HG02642 (cell line): ENCODE measurements around the gene NRXN3.
"Not testable (repeated sequence)": the region's sequence is repeated elsewhere in the genome, so short reads cannot be mapped to it uniquely, and the experiment has no call there.

ENCODE experiments used
- ATAC-seq: cut with Tn5 transposase; IDR thresholded peaks from one replicate; pipeline ENCODE4 v1.9.1; 2021; ENCODE audit warnings: mild to moderate bottlenecking; ENCODE audit not compliant: unreplicated experiment, poor library complexity

The NRXN3 gene

DNA sequence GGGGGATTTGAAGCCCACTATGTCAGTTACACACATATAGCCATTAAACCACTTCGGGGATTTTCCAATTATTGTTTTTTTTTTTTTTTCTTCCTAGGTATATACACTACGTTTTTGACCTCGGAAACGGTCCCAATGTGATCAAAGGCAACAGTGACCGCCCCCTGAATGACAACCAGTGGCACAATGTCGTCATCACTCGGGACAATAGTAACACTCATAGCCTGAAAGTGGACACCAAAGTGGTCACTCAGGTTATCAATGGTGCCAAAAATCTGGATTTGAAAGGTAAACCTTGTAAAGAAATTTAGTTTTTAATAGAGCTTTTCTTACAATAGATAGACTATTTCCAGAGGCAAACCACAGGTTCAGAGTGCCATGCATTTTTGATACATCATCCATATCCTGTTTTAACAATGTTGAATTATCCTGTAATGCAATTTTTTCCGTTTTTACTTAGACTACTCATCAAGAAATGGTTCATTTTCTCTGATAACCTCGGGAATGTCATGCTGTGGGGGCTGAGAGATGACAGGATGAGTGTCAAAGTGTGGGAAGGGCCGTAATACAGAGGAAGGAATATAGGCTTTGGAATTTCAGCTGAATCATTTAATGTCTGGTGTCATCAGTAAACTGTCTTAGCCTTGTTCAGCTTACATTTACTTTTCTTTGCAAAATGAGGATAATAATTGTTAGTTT, 797.1 kb downstream of the NRXN3 start:
- no peak for ATAC-seq

GRCh38 chr14:78968265-78968664, 798.1 kb downstream of the NRXN3 start:
- ATAC-seq = no peak

DNA sequence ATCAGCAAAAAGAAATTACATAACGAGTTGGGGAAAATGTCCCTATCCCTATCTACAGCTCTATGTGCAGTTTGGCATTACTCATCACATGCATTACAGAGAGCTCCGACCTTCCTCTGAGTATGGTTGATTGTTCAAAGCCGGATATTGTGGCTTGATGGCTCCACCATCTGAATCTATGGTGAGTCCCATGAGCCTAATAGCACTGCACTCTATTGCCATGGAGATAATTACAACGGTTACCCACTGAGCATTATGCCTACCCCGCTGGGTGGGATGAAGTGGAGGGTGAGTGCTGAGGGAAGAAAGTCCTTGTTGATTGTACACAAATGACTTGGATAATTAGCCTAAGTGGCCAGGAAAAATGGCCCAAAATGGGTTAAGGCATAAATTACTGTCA, 800.5 kb downstream of the NRXN3 start:
- ATAC-seq = no peak

GRCh38 chr14:78972440-78972839, 802.3 kb downstream of the NRXN3 start:
- ATAC-seq = no peak

GRCh38 chr14:78974691-78975090, 804.5 kb downstream of the NRXN3 start:
- ATAC-seq = no peak

GRCh38 chr14:78975734-78976133, 805.6 kb downstream of the NRXN3 start:
- no peak for ATAC-seq

DNA sequence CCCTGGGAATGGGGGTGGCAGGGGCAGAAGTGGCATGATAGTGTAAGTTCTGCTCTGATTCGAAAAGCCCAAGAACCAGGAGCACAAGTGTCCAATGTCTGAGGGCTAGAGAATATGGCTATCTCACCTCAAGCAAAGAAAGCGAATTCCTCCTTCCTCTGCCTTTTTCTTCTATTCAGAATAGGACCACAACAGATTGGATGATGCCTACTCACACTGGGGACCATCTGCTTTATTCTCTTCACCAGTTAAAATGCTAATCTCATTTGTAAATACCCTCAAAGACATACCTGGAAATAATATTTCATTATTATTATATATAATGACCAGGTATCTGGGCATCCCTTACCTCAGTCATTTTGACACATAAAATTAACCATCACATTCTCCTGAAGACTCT, 808.7 kb downstream of the NRXN3 start:
- no peak for ATAC-seq

DNA sequence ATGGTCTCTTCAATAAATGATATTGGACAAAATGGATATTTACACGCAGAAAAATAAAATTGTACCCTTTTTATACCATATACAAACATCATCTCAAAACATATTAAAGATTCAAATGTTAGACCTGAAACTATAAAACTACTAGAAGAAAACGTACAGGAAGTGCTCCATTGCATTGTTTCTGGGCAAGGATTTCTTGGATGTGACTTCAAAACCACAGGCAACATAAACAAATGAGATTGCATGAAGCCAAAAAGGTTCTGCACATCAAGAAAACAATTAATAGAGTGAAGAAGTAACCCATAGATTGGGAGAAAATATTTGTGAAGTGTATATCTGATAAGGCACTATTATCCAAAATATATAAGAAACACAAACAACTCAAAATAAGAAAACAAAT, 812.4 kb downstream of the NRXN3 start:
- no peak for ATAC-seq

- no peak for ATAC-seq
These were observed 813.0 kb downstream of the NRXN3 start for GRCh38 chr14:78983126-78983525.

GRCh38 chr14:78985668-78986381, 815.7 kb downstream of the NRXN3 start:
- ATAC-seq = no peak

GRCh38 chr14:78986989-78987388, 816.8 kb downstream of the NRXN3 start:
- no peak for ATAC-seq

- ATAC-seq = no peak
These were observed 819.0 kb downstream of the NRXN3 start for GRCh38 chr14:78989221-78989620.

GRCh38 chr14:78992867-78993266, 822.7 kb downstream of the NRXN3 start:
- ATAC-seq = no peak

GRCh38 chr14:78997811-78998210, 827.6 kb downstream of the NRXN3 start:
- ATAC-seq = no peak

DNA sequence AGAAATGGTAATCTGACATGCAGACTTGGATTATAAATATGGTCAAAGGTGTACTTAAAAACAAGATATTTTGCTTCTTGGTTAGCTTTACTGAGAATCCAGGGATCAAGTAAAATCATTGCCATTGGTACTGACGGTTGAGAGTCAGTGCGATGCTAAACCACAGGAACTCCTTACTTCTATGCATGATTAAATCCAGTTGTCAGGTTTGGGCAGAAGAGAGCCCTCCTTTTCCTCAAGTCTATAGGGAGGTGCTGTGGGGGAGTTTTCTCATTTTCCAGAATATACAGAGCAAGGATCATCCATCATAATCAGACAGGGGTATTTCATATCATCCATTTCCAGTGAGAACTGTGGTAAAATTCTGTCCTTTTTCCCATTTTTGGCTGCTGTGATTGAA, 839.1 kb downstream of the NRXN3 start:
- ATAC-seq = no peak

- ATAC-seq = no peak
These were observed 841.1 kb downstream of the NRXN3 start for GRCh38 chr14:79011091-79011919.

GRCh38 chr14:79011920-79012204, 841.7 kb downstream of the NRXN3 start:
- ATAC-seq = no peak

GRCh38 chr14:79016828-79017505, 846.8 kb downstream of the NRXN3 start:
- ATAC-seq = no peak

DNA sequence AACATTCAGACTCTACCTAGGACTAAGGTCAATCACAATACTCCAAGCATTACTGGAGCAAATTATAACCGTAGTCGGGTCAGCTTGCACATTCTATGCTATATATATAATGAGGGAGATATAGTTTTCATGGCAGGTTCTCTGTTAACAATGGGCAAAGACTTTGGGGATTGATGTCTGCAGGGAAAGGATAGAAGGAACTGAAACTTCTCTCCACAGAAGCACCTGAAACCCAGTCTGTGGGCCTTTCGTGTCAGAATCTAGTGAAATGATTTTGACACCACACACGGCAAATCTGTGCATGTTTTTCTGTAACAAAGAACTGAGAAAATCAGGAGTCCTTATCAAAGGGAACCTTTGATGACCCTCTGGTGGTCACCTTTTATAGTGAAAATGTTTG, 847.4 kb downstream of the NRXN3 start:
- ATAC-seq = no peak

DNA sequence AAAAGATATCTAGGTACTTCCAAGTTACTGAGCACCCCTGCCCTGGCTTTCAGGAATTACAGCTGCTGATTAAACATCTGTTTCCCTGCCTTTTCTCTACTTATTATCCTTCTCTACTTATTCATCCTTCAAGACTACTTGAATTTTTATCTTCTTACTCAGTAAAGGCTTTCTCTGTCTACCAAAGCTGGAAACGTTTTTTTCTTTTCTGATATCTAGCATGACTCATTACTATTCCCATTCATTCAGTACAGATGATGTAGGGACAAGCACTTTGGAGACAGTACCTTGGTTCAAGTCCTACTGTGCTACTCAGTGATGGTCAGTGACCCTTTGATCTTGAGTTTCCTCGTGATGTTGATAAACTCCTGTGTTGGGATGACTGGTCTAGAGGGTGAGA, 848.7 kb downstream of the NRXN3 start:
- no peak for ATAC-seq

DNA sequence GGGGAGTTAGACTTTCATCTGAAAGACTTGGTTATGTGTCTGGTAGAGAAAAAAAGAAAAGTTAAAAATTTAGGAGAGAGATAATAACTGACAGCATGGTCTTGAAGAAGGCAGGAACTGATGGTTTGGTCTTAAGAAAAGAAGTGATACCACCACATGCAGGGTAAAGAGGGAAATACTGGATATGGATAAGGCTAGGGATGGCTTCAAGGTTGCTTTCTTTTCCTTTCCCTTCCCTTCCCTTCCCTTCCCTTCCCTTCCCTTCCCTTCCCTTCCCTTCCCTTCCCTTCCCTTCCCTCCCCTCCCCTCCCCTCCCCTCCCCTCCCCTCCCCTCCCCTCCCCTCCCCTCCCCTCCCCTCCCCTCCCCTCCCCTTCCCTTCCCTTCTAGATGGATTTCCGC, 849.7 kb downstream of the NRXN3 start:
- ATAC-seq = not testable (repeated sequence)
